Kidney (tissue), 14 donors: ENCODE results near the gene SWAP70. TPM values are rescaled to one million over a fixed set of nuclear protein-coding genes. Genes with fewer than 3 reads are reported as not detected.
"Not testable (repeated sequence)": the region's sequence is repeated elsewhere in the genome, so short reads cannot be mapped to it uniquely, and the experiment has no call there.

Source experiments
- DNase-seq, 5 donors: peaks; one replicate each; pipeline ENCODE4 v3.0.0-alpha.2; 2013 to 2020
- FAIRE-seq: peaks from 2 replicates; lab custom pipeline; 2012; peaks lifted over from hg19 to GRCh38; lab: Jason Lieb, UNC
- H3K27ac ChIP-seq, 2 donors: one replicate each; pipeline ENCODE4 v1.7.0; 2013; ENCODE audit warnings: low read depth in 2 of 2, low read length in 2 of 2, inconsistent platforms in 1 of 2
- H3K27me3 ChIP-seq: one replicate; pipeline ENCODE4 v1.7.1; 2013; ENCODE audit warnings: low read length, inconsistent platforms; ENCODE audit not compliant: control insufficient read depth, insufficient read depth
- H3K36me3 ChIP-seq, 3 donors: one replicate each; pipeline versions ENCODE4 v1.7.0 to v1.7.1; 2013; ENCODE audit warnings: low read length in 3 of 3, control low read depth in 1 of 3, inconsistent platforms in 1 of 3; ENCODE audit not compliant: insufficient read depth in 3 of 3, control insufficient read depth in 2 of 3
- H3K4me1 ChIP-seq, 3 donors: one replicate each; pipeline versions ENCODE4 v1.7.0 to v1.7.1; 2013; ENCODE audit warnings: low read length in 3 of 3, inconsistent platforms in 1 of 3, low read depth in 1 of 3; ENCODE audit not compliant: control insufficient read depth in 2 of 3, insufficient read depth in 2 of 3
- H3K4me3 ChIP-seq, 3 donors: one replicate each; pipeline versions ENCODE4 v1.7.0 to v1.8.1; 2013; ENCODE audit warnings: low read length in 3 of 3, control low read depth in 1 of 3, inconsistent platforms in 1 of 3
- H3K9ac ChIP-seq, 3 donors: one replicate each; pipeline versions ENCODE4 v1.7.0 to v1.7.1; 2013; ENCODE audit warnings: low read length in 3 of 3, control low read depth in 1 of 3, inconsistent platforms in 1 of 3
- H3K9me3 ChIP-seq, 3 donors: one replicate each; pipeline versions ENCODE4 v1.7.0 to v1.7.1; 2013; ENCODE audit warnings: low read length in 3 of 3, control low read depth in 1 of 3, inconsistent platforms in 1 of 3; ENCODE audit not compliant: control insufficient read depth in 2 of 3, insufficient read depth in 1 of 3
- CTCF ChIP-seq: IDR thresholded peaks from 3 replicates; pipeline ENCODE4 v1.5.1; 2012; ENCODE audit warnings: mild to moderate bottlenecking, moderate library complexity, borderline replicate concordance; ENCODE audit not compliant: insufficient read depth; ENCODE audit errors: extremely low read depth
- intact Hi-C: fragments of 100-400 bp; cut with DNase I; formaldehyde crosslinking; loops from one replicate; pipeline ENCODE4 v1.11.1; 2022
- polyA plus RNA-seq: library from polyadenylated mRNA; stranded (reverse); fragments of 350-450 nt; fragmentation: Illumina TruSeq; extraction: RNeasy Lipid Tissue Mini Kit (QIAGEN cat#74804); gene quantifications from one replicate; pipeline ENCODE4 v1.2.3, GENCODE V29; 2014; ENCODE audit warnings: low read depth, low replicate concordance; ENCODE audit not compliant: insufficient read depth
- total RNA-seq: library from RNA; stranded (reverse); fragmentation: NEBNext Ultra II Directional; extraction: Animal tissue kit (Norgen Biotek cat#: 25700); gene quantifications from one replicate; pipeline ENCODE4 v1.2.1, GENCODE V29; 2021
- donor health status: control.
- donor health status: control.
- donor health status: control.
- donor health status: control.
- donor health status: control.
- donor health status: DM: yes; HTN: yes; CAD: no.
- donor health status: Normal renal cell carcinoma (clear cell type).

SWAP70 gene
- total and polyA plus RNA-seq, 2 donors from 2014 or later, result 11.1 to 61.0 TPM

- H3K9me3 ChIP-seq, result no peaks in the 10 kb centered on the region
- no peak for TF ChIP-seq CTCF
- no peaks in the 10 kb centered on the region for H3K4me1 ChIP-seq
- no peak overlapping the region for H3K4me3 ChIP-seq
- no peaks in the 10 kb centered on the region for H3K27me3 ChIP-seq
- H3K36me3 ChIP-seq, result peaks cover 3 to 24% (median 9%) of the 10 kb centered on the region in 3 donors
- no peak for FAIRE-seq
- intact Hi-C loops, result loop anchor here (10.0 kb wide), 1 partner anchor 126 kb away; no protein-coding TSS in a partner anchor
- no peak overlapping the region for H3K27ac ChIP-seq
- DNase-seq, result no peak
- H3K9ac ChIP-seq, result no peak overlapping the region
Observed at GRCh38 chr11:9740202-9740883, 76.5 kb downstream of the SWAP70 start.

GRCh38 chr11:9741260-9741659 is 77.4 kb downstream of the SWAP70 start:
- no peaks in the 10 kb centered on the region for H3K9me3 ChIP-seq
- intact Hi-C loops, result loop anchor here (10.0 kb wide), 1 partner anchor 126 kb away; no protein-coding TSS in a partner anchor
- FAIRE-seq, result no peak
- H3K27me3 ChIP-seq, result no peaks in the 10 kb centered on the region
- no peak overlapping the region for H3K9ac ChIP-seq
- TF ChIP-seq CTCF, result no peak
- no peaks in the 10 kb centered on the region for H3K4me1 ChIP-seq
- H3K36me3 ChIP-seq, result peaks cover 3 to 24% (median 9%) of the 10 kb centered on the region in 3 donors
- H3K27ac ChIP-seq, result no peak overlapping the region
- DNase-seq, result no peak
- no peak overlapping the region for H3K4me3 ChIP-seq

- not testable (repeated sequence) for H3K9ac ChIP-seq, FAIRE-seq, H3K4me3 ChIP-seq, H3K27me3 ChIP-seq, H3K9me3 ChIP-seq, H3K27ac ChIP-seq, H3K4me1 ChIP-seq, DNase-seq
- intact Hi-C loops, result loop anchor here (10.0 kb wide), 1 partner anchor 129 kb away; no protein-coding TSS in a partner anchor
- peaks cover 3 to 19% (median 7%) of the 10 kb centered on the region in 3 donors for H3K36me3 ChIP-seq
Observed at GRCh38 chr11:9743512-9743911, 79.6 kb downstream of the SWAP70 start.

- Histone ChIP-seq H3K9ac (no peak overlapping the region), H3K27ac (no peak overlapping the region), H3K27me3 (no peaks in the 10 kb centered on the region), H3K9me3 (no peaks in the 10 kb centered on the region), H3K4me3 (no peak overlapping the region), H3K4me1 (peaks cover 0 to 2% (median 0%) of the 10 kb centered on the region in 3 donors), H3K36me3 (peaks cover 0 to 11% (median under 1%) of the 10 kb centered on the region in 3 donors)
- TF ChIP-seq CTCF, result no peak
- FAIRE-seq (no peak), DNase-seq (no peak)
- intact Hi-C loops, result loop anchor here (10.0 kb wide), 1 partner anchor 131 kb away; no protein-coding TSS in a partner anchor
Observed at GRCh38 chr11:9745411-9746211, 81.7 kb downstream of the SWAP70 start.
